Activated CD8-positive, alpha-beta memory T cell treated with anti-CD3 and anti-CD28 coated beads for 1 hour (primary cell): Measurements from ENCODE around the gene MOB4.
"Not testable (repeated sequence)": the region's sequence is repeated elsewhere in the genome, so short reads cannot be mapped to it uniquely, and the experiment has no call there.

ENCODE experiments used
- DNase-seq, 2 donors: peaks; one replicate each; pipeline ENCODE4 v3.0.0-alpha.2; 2020; ENCODE audit warnings: low read depth in 1 of 2; ENCODE audit errors: extremely low read depth in 1 of 2

MOB4 gene

DNA sequence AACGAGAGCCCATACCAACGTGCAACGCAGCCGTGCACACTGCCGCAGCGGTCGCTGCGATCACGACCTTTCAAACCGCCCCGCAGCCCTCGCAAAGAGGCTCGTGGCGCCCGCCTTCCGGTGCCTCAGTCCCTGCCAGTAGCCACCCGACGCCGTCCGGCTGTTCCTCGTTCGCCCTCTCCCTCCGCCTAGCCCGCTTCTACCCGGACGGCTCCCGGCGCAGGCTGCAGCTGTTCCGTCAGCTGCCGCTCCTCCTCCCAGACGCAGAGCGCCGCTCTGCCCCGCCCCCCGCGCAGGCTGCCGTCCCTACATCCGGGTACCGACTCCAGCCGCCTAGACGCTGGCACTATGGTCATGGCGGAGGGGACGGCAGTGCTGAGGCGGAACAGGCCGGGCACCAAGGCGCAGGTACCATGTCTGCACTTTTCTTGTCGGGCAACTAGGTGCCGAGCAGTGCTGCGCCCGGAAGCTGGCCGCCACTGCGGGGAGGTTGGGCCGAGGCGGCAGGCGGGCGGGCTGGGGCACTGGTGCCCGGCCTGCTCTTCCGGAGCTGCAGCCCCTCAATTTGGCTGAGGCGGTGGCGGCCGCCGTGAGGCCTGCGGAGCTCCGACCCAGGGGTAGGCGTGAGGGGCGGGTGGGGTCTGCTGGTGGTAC is at the start of gene MOB4:
MOB4 (plus strand) TSS at position 328 of the 654 bp plus-strand sequence; CDS start at position 349, 21 bp downstream.
- DNase-seq: peak; percentile 79 to 93

- DNase-seq: no peak
Observed at GRCh38 chr2:197472166-197472565, 43.7 kb upstream of the MOB4 start.

DNA sequence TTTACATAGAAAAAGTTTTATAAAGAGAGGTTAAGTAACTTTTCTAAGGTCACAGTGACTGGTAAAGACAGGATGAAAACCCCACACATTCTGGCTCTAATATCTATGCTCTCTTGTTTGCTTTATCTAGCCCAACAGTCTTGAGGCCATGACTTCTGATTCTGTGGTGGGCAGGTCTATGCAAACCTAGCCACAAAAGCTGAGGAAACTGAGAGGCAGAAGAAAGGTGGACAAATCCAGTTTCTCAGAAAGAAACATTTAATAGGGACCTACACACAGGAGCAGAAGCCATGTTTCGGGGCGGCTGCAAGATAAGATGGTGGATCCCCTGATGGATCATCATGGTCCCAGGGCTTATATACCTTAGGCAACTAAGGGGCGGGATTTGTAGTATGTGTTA is 38.1 kb upstream of the MOB4 start:
- no peak for DNase-seq

DNA sequence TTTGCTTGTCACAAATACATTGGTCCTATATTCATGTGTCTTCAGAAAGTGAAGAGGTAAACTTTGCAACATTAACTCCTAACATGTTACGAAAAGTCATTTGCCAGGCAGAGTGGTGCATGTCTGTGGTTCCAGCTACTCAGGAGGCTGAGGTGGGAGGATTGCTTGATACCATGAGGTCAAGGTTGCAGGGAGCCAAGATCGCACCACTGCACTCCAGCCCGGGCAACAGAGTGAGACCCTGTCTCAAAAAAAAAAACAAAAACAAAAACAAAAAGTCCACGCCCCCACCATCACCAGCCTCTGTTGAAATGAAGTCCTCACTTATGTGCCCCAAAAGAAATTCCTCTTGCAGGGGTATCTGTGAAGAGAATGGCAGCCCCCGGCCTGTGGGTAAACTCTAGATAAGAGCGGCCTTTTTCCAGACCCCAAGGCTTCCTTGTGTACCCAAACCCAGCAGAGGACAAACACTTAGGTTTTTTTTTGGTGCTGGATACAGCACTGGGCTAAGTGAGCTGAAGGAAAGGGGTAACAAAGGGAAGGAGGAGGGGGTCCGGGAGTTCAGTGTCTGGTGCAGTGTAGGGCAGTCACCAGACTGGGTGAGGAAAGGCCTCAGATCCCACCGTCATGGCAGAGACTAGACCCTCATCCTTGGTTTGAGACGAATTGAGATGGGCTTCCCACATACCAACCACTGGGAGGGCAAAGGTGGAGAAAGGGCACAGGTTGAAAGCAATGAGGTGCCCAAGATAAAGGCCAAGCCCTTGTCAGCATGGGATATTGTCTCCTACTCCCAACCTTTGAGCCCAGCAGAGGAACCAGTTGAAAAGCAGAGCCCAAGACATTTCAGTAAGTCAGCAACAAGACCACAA is 35.5 kb upstream of the MOB4 start:
- DNase-seq: no peak

DNA sequence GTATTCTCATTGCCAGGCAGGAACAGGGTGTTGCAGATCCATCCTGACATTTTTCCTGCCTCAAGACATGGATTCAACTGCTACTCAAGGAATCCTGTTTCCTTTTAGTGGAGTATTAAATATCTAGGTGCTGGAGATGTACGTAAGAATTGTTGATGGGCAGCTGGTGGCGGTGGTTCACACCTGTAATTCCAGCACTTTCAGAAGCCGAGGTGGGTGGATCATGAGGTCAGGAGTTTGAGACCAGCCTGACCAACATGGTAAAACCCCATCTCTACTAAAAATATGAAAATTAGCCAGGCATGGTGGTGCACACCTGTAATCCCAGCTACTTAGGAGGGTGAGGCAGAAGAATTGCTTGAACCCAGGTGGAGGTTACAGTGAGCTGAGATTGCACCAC is 31.6 kb upstream of the MOB4 start:
- not testable (repeated sequence) for DNase-seq

DNA sequence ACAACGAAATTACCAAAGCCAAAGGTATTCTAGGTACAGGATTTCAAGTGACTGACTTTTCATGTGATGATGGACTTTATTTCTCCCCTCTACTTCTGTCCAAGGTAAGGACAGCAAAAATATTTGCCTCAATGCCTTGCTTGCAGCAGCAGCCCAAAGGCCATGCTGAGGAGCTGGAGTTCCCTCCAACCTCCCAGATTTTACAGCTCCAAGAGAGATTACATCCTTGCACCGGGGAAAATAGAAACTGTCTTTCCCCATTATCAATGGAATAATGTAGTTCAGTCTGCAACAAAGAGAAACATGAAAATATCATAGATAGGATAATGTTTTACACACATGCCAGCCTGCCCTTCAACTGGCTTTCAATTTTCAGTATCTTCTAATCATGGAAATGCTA is 29.7 kb upstream of the MOB4 start:
- no peak for DNase-seq

DNA sequence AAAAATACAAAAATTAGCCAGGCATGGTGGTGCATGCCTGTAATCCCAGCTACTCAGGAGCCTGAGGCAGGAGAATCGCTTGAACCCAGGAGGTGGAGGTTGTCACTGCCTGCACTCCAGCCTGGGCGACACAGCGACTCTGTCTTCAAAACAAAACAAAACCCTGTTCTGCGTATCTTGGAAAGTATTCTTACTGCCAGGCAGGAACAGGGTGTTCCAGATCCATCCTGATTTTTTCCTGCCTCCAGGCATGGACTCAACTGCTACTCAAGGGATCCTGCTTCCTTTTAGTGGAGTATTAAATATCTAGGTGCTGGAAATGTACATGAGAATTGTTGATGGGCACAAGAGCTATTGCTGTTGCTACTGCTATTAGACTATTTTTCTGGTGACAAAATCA is 28.5 kb upstream of the MOB4 start:
- no peak for DNase-seq

DNA sequence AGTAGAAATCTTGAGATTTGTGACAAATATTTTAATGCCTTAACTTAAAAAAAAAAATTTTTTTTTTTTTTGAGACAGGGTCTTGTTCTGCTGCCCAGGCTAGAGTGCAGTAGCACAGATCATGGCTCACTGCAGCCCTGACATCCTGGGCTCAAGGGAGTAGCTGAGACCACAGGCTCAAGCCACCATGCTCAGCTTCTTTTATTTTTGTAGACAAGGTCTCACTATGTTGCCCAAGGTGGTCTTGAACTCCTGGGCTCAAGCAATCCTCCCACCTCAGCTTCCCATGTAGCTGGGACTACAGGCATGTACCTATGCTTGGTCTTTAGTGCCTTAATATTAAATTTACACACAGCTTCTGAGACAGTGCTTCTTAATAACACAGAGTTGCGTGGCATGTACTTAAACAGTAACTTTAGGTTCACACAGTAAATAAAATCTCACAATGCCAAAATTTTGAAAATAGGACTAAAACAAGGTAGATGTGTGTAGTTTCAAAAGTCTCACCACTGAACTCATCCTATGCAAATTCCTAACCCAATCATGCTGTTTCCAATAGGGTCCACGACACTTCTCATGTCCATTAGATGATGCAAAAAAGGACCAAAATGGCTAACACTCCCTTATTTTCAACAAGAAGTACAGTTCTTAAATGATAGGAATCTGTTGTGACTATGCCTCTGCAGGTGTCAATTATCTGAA is 20.3 kb upstream of the MOB4 start:
- DNase-seq: no peak

- no peak for DNase-seq
Observed at GRCh38 chr2:197496695-197497094, 19.2 kb upstream of the MOB4 start.

GRCh38 chr2:197497326-197497725 is 18.5 kb upstream of the MOB4 start:
- no peak for DNase-seq

DNA sequence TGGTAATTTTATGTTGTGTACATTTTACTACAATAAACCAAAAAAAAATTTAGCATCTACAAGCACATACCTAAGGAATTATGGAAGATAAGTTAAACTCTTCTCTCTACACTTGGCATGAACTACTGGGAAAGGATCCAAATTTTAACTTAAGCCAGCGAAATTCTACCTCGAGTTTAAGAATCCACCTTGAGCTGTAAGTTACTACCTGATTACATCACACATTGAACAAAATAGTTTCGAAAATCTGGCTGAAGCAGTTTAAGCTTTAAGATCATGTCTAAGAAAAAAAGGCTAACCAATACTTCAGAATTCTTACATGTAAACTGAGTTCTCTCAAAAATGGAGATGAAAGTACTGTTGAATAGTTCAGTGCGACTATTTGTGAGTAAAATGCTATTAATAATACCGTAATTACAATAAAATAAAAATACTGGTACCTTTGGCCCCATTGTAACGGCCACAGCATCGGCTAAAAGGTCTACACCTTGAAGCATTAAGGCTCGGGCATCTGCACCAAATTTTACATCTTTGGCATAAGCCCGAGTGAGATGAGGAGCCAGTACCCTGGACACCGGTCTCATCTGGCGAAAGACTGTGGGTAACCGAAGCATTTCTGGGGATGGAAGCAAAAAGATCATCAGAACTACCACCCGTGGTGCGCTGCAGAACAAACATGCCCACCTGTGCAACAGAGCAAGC is 17.5 kb upstream of the MOB4 start:
- DNase-seq: no peak

GRCh38 chr2:197498937-197499593 is 16.8 kb upstream of the MOB4 start:
- peak in 1 of 2 donors; percentile 29 for DNase-seq

DNA sequence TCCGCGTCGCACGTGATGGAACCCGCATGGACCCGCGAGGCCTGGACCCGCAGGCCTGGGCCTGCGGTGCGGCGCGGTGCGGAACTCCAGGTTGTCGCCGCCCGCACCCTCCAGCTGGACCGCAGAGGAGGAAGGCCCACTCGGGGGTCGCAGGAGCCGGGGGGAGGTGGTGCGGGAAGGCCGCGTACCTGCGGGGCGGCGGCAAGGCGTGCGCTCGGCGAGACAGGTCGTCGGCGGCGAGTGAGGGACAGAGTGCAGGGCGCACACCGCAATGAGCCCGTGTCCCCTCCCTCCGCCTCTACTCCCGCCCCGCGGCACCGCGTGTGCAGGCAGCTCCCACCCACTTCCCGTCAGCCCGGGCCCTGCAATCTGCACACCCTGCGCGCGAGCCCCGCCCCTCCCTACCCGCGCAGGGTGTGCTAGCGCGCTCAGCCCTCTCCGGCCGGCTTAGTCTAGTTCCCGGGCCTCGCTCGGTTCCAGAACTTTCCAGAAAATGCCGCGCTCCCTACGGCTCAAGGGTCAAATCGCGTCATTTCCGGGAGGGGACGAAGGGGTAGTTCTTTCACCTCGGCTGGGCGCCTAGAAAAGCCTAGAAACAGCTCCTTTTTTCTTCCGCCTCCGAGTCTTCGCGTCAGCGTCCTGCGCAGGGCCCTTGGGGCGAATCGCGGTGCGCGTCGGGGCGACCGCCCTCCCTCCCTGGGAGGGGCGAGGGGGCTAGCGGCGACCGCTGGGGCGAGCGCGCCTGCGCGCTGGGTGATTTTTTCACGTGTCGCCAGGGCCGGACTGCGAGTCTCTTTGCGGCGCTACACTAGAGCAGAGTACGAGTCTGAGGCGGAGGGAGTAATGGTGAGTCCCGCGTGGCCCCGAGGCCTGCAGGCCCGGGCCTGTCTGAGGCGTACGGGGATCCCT is 16.0 kb upstream of the MOB4 start, which contains the start of the genes HSPD1 and HSPE1:
HSPD1 (minus strand) TSS at position 247 of the 909 bp plus-strand sequence. CDS start 992 bp downstream, outside the sequence.
HSPE1 (plus strand) TSS at position 786 of the 909 bp plus-strand sequence; CDS start at position 844, 58 bp downstream.
- DNase-seq: peak; percentile 91 to 93

DNA sequence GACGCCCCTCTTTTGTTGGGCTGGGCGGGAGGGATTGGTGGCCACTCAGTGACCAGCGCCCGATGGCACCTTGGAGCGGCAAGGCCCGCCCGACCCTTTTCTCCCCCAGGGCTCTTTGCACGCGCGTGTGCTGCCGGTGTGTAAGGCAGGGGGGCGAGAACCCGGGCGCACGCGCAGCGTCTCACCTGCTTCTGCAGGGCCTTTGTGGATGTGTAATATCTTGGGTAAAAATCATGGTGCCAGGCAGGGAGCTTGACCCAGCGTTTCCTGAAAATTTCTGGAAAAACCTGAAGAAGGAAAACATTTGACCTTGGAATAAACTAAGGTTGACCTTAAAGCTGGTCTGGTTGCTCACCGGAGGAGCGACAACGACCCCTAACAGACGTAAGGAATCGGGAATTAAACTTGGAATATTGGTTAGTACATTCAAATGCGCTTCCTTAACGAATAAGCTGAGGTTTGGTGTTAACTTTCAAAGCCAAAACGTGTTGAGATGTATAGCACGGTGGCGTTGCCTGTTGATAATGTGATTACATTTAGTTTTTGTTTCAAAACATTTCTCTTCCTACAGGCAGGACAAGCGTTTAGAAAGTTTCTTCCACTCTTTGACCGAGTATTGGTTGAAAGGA is 15.2 kb upstream of the MOB4 start:
- DNase-seq: no peak

GRCh38 chr2:197502201-197502600 is 13.7 kb upstream of the MOB4 start:
- DNase-seq: no peak

- DNase-seq: no peak
Observed at GRCh38 chr2:197502685-197503084, 13.2 kb upstream of the MOB4 start.

DNA sequence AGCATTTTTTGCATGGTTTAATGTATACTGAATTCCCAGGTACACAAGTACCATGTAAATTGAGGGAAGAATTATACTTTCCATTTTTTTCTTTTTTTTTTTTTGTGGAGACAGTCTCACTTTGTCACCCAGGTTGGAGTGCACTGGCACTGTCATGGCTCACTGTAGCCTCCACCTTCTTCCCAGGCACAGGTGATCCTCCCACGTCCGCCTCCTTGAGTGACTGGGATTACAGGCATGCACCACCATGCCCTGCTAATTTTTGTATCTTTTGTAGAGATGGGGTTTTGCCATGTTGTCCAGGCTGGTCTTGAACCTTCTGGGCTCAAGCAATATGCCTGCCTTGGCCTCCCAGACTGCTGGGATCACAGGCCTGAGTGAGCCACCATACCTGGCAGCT is 11.9 kb upstream of the MOB4 start:
- DNase-seq: no peak

DNA sequence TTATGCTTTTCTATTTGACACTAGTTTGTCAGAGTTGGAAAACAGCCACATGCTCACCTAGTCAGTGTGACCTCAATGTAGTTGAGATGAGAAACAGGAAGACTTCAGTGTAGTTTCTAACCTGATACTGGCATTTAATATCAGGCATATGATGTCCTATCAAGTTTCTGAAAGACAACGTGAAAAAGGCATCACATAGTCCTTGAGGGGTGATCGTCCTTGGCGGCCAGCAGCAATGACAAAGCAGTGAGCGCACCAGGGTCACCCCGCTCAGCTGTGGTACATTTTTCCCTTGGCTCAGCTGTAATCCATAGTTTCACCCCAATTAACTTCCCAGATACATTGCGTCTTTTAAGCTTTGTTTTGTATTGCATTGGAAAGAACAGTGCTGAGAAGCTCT is 11.4 kb upstream of the MOB4 start:
- DNase-seq: no peak

- DNase-seq: no peak
Observed at GRCh38 chr2:197506658-197507057, 9.2 kb upstream of the MOB4 start.
